H1 (cell line): ENCODE results near the gene PHLDB3. TPM values are rescaled to one million over a fixed set of nuclear protein-coding genes. Genes with fewer than 3 reads are reported as not detected.

Experiments used
- CTCF ChIA-PET: fragments of 300-600 bp; sonication (Branson Sonifier 250); formaldehyde crosslinking; loops from one replicate; lab custom pipeline; 2021; ENCODE audit not compliant: partially characterized antibody; lab: Charles Lee
- POLR2A ChIA-PET: fragments of 300-600 bp; sonication (Branson Sonifier 250); formaldehyde crosslinking; loops from one replicate; lab custom pipeline; 2021; ENCODE audit warnings: inconsistent platforms; ENCODE audit not compliant: partially characterized antibody; lab: Charles Lee
- DNase-seq, 2 experiments: peaks; one replicate each; pipeline versions ENCODE4 v3.0.0 to v3.0.0-alpha.2; 2010 to 2022; ENCODE audit warnings: low spot score in 2 of 2, low read depth in 1 of 2, mixed read lengths in 1 of 2
- FAIRE-seq: peaks from 2 replicates; lab custom pipeline; 2011; peaks lifted over from hg19 to GRCh38; lab: Jason Lieb, UNC
- H2AFZ ChIP-seq: 2 replicates; pipeline ENCODE4 v1.8.1; 2012; ENCODE audit warnings: low read length, inconsistent platforms
- H2AK5ac ChIP-seq: 2 replicates; pipeline ENCODE4 v1.6.1; 2013; ENCODE audit warnings: low read depth, low read length
- H2BK120ac ChIP-seq: replicated peaks from 2 replicates; pipeline ENCODE3; 2013; ENCODE audit warnings: low read depth, low read length, inconsistent platforms
- H2BK12ac ChIP-seq: 2 replicates; pipeline ENCODE4 v1.6.1; 2013; ENCODE audit warnings: low read depth, low read length
- H2BK15ac ChIP-seq: 2 replicates; pipeline ENCODE4 v1.6.1; 2013; ENCODE audit warnings: low read length
- H2BK20ac ChIP-seq: 2 replicates; pipeline ENCODE4 v1.6.1; 2013; ENCODE audit warnings: low read length
- H2BK5ac ChIP-seq: 2 replicates; pipeline ENCODE4 v1.6.1; 2013; ENCODE audit warnings: low read depth, low read length
- H3K14ac ChIP-seq: 2 replicates; pipeline ENCODE4 v1.6.1; 2013; ENCODE audit warnings: inconsistent platforms; ENCODE audit not compliant: insufficient read length
- H3K18ac ChIP-seq: 2 replicates; pipeline ENCODE4 v1.6.1; 2013; ENCODE audit warnings: low read length; ENCODE audit errors: extremely low read depth
- H3K23ac ChIP-seq: 2 replicates; pipeline ENCODE4 v1.6.1; 2013; ENCODE audit warnings: inconsistent platforms; ENCODE audit not compliant: insufficient read length
- H3K23me2 ChIP-seq: 2 replicates; pipeline ENCODE4 v1.6.1; 2013; ENCODE audit warnings: low read depth, low read length
- H3K27ac ChIP-seq: 2 replicates; pipeline ENCODE4 v1.6.1; 2011; ENCODE audit warnings: low read depth, low read length, inconsistent platforms
- H3K27me3 ChIP-seq, 4 experiments: replicated peaks in 1 of 4; 1 replicate in 1 of 4; 2 replicates in 3 of 4; pipeline versions ENCODE4 v1.6.1 to v1.8.1; 2011 to 2013; ENCODE audit warnings: low read length in 3 of 4, mild to moderate bottlenecking in 3 of 4, inconsistent platforms in 2 of 4, mixed read lengths in 2 of 4, moderate library complexity in 1 of 4; ENCODE audit not compliant: control insufficient read depth in 3 of 4, insufficient read depth in 3 of 4; ENCODE audit errors: extremely low read depth in 1 of 4
- H3K36me3 ChIP-seq, 4 experiments: 2 replicates each; pipeline versions ENCODE4 v1.6.1 to v1.8.1; 2011 to 2013; ENCODE audit warnings: mild to moderate bottlenecking in 4 of 4, low read length in 3 of 4, moderate library complexity in 2 of 4, control low read depth in 1 of 4, inconsistent platforms in 1 of 4; ENCODE audit not compliant: insufficient read depth in 4 of 4, control insufficient read depth in 2 of 4
- H3K4ac ChIP-seq: replicated peaks from 2 replicates; pipeline ENCODE3; 2013; ENCODE audit warnings: low read length, low read depth, mixed read lengths, inconsistent platforms; ENCODE audit not compliant: insufficient read length
- H3K4me1 ChIP-seq, 4 experiments: replicated peaks in 1 of 4; 1 replicate in 1 of 4; 2 replicates in 3 of 4; pipeline versions ENCODE4 v1.6.1 to v1.8.1; 2011 to 2013; ENCODE audit warnings: low read length in 3 of 4, inconsistent platforms in 2 of 4, mixed read lengths in 1 of 4; ENCODE audit not compliant: insufficient read depth in 4 of 4, control insufficient read depth in 3 of 4
- H3K4me2 ChIP-seq, 2 experiments: 2 replicates each; pipeline versions ENCODE4 v1.6.1 to v1.8.1; 2011 to 2013; ENCODE audit warnings: low read depth in 2 of 2, low read length in 2 of 2, control low read depth in 1 of 2, inconsistent platforms in 1 of 2, mild to moderate bottlenecking in 1 of 2; ENCODE audit not compliant: insufficient read depth in 1 of 2
- H3K4me3 ChIP-seq, 4 experiments: fragments of 200-600, 300-600 bp in 1 of 4; sonication (generic), shearing (Covaris generic), sonication (Bioruptor Twin) in 1 of 4; 2 replicates each; pipeline versions ENCODE4 v1.5.1 to v1.8.1; 2011 to 2016; ENCODE audit warnings: low read length in 4 of 4, low read depth in 3 of 4, control low read depth in 2 of 4, inconsistent platforms in 2 of 4, mild to moderate bottlenecking in 2 of 4, mixed read lengths in 1 of 4, moderate library complexity in 1 of 4; ENCODE audit not compliant: insufficient read depth in 2 of 4; ENCODE audit errors: extremely low read depth in 1 of 4
- H3K56ac ChIP-seq: replicated peaks from 2 replicates; pipeline ENCODE3; 2013; ENCODE audit warnings: low read depth, mild to moderate bottlenecking, mixed read lengths, low read length, inconsistent platforms; ENCODE audit not compliant: insufficient read length
- H3K79me1 ChIP-seq: 2 replicates; pipeline ENCODE4 v1.6.1; 2013; ENCODE audit warnings: low read depth, low read length, control low read depth
- H3K79me2 ChIP-seq, 2 experiments: 2 replicates each; pipeline versions ENCODE4 v1.6.1 to v1.8.1; 2012 to 2013; ENCODE audit warnings: low read length in 2 of 2, mild to moderate bottlenecking in 2 of 2, inconsistent platforms in 1 of 2; ENCODE audit not compliant: insufficient read depth in 2 of 2, control insufficient read depth in 1 of 2
- H3K9ac ChIP-seq, 4 experiments: replicated peaks in 1 of 4; 1 replicate in 1 of 4; 2 replicates in 3 of 4; pipeline versions ENCODE4 v1.6.1 to v1.8.1; 2011 to 2013; ENCODE audit warnings: low read depth in 3 of 4, low read length in 3 of 4, control low read depth in 2 of 4, mild to moderate bottlenecking in 2 of 4, moderate library complexity in 2 of 4, inconsistent platforms in 1 of 4; ENCODE audit errors: extremely low read depth in 1 of 4
- H3K9me3 ChIP-seq, 2 experiments: 2 replicates each; pipeline versions ENCODE4 v1.6.1 to v1.8.1; 2012 to 2013; ENCODE audit warnings: mild to moderate bottlenecking in 2 of 2, moderate library complexity in 2 of 2, control low read depth in 1 of 2, inconsistent platforms in 1 of 2, low read depth in 1 of 2, low read length in 1 of 2, mixed read lengths in 1 of 2; ENCODE audit not compliant: insufficient read depth in 2 of 2
- H4K20me1 ChIP-seq, 2 experiments: replicated peaks in 1 of 2; 2 replicates each; pipeline versions ENCODE3 to v1.8.1; 2011 to 2013; ENCODE audit warnings: inconsistent platforms in 2 of 2, low read length in 2 of 2, mild to moderate bottlenecking in 1 of 2; ENCODE audit not compliant: insufficient read depth in 2 of 2, control insufficient read depth in 1 of 2
- H4K5ac ChIP-seq: 2 replicates; pipeline ENCODE4 v1.6.1; 2013; ENCODE audit warnings: low read length, low read depth, mixed read lengths, inconsistent platforms; ENCODE audit not compliant: insufficient read length
- H4K8ac ChIP-seq: 2 replicates; pipeline ENCODE4 v1.8.0; 2013; ENCODE audit warnings: mild to moderate bottlenecking, moderate library complexity, low read length, inconsistent platforms; ENCODE audit not compliant: insufficient read depth; ENCODE audit errors: extremely low read depth
- H4K91ac ChIP-seq: replicated peaks from 2 replicates; pipeline ENCODE3; 2013; ENCODE audit warnings: low read length, mixed read lengths, inconsistent platforms; ENCODE audit not compliant: insufficient read length
- BCL11A ChIP-seq, 2 experiments: IDR thresholded peaks; one replicate each; pipeline ENCODE4 v1.6.1; 2011; ENCODE audit warnings: low read depth in 2 of 2, low read length in 2 of 2, mild to moderate bottlenecking in 2 of 2
- BRCA1 ChIP-seq: IDR thresholded peaks from 2 replicates; pipeline ENCODE4 v1.6.1; 2012; ENCODE audit warnings: low read depth, low read length, improper control_type of control experiment
- CHD1 ChIP-seq: IDR thresholded peaks from 2 replicates; pipeline ENCODE4 v1.6.1; 2012; ENCODE audit warnings: low read depth, low read length, improper control_type of control experiment
- EP300 ChIP-seq, 2 experiments: IDR thresholded peaks; 1 replicate in 1 of 2; 2 replicates in 1 of 2; pipeline ENCODE4 v1.6.1; 2011 to 2012; ENCODE audit warnings: low read depth in 2 of 2, low read length in 2 of 2, mild to moderate bottlenecking in 2 of 2, borderline replicate concordance in 1 of 2, inconsistent platforms in 1 of 2, moderate library complexity in 1 of 2
- JUND ChIP-seq: IDR thresholded peaks from 2 replicates; pipeline ENCODE4 v1.6.1; 2011; ENCODE audit warnings: mild to moderate bottlenecking, improper control_type of control experiment, low read length
- KDM4A ChIP-seq: IDR thresholded peaks from one replicate; pipeline ENCODE4 v1.7.1; 2012; ENCODE audit warnings: low read depth, mild to moderate bottlenecking, moderate library complexity, low read length, inconsistent platforms; ENCODE audit not compliant: severe bottlenecking
- POLR2AphosphoS5 ChIP-seq: IDR thresholded peaks from 2 replicates; pipeline ENCODE4 v1.6.1; 2011; ENCODE audit warnings: low read depth, low read length
- RBBP5 ChIP-seq: IDR thresholded peaks from 2 replicates; pipeline ENCODE4 v1.7.1; 2012; ENCODE audit warnings: low read depth, mild to moderate bottlenecking, inconsistent platforms, low read length, moderate library complexity, borderline replicate concordance
- RXRA ChIP-seq: IDR thresholded peaks from 2 replicates; pipeline ENCODE4 v1.6.1; 2011; ENCODE audit warnings: low read depth, mild to moderate bottlenecking, low read length, moderate library complexity; ENCODE audit not compliant: insufficient read depth
- SP2 ChIP-seq: IDR thresholded peaks from 2 replicates; pipeline ENCODE4 v1.6.1; 2012; ENCODE audit warnings: mild to moderate bottlenecking, low read length, inconsistent platforms
- YY1 ChIP-seq: IDR thresholded peaks from 2 replicates; pipeline ENCODE4 v1.6.1; 2011; ENCODE audit warnings: low read depth, mild to moderate bottlenecking, low read length
- WGBS, 2 experiments: shearing (Covaris generic) in 1 of 2; methylation state at CpG; one replicate each; pipeline versions ENCODE4 v1.1.6 to v1.1.7; 2013 to 2015; ENCODE audit warnings: low lambda C conversion rate in 2 of 2, mixed read lengths in 2 of 2, inconsistent platforms in 1 of 2, low coverage in 1 of 2, missing lambda C conversion rate in 1 of 2; ENCODE audit not compliant: insufficient replicate concordance in 2 of 2, insufficient coverage in 1 of 2, insufficient read length in 1 of 2; ENCODE audit errors: extremely low coverage in 1 of 2, missing lambda C conversion rate in 1 of 2; 5-methylcytosine and 5-hydroxymethylcytosine counted together
- polyA plus RNA-seq, 7 experiments: library from polyadenylated mRNA; depleted of rRNA in 3 of 7; stranded (reverse) in 5 of 7; unstranded in 2 of 7; fragments of >200 nt in 5 of 7; fragments of 200-250 nt in 2 of 7; gene quantifications; 1 replicate in 5 of 7; 2 replicates in 1 of 7; 4 replicates in 1 of 7; pipeline versions ENCODE4 v1.2.1 to v1.2.3, GENCODE V29; 2011 to 2013; ENCODE audit warnings: missing spikeins in 2 of 7, mixed read lengths in 2 of 7
- total RNA-seq: library from RNA; stranded (reverse); fragmentation: NEBNext Ultra II Directional; extraction: Animal tissue kit (Norgen Biotek cat#: 25700); gene quantifications from 2 replicates; pipeline ENCODE4 v1.2.1, GENCODE V29; 2021

The PHLDB3 gene
- total and polyA plus RNA-seq, 2 of the 8 experiments (the other 6 are each of a cell fraction or from before 2014, with no cell fraction given): 4.0 to 8.5 TPM

DNA sequence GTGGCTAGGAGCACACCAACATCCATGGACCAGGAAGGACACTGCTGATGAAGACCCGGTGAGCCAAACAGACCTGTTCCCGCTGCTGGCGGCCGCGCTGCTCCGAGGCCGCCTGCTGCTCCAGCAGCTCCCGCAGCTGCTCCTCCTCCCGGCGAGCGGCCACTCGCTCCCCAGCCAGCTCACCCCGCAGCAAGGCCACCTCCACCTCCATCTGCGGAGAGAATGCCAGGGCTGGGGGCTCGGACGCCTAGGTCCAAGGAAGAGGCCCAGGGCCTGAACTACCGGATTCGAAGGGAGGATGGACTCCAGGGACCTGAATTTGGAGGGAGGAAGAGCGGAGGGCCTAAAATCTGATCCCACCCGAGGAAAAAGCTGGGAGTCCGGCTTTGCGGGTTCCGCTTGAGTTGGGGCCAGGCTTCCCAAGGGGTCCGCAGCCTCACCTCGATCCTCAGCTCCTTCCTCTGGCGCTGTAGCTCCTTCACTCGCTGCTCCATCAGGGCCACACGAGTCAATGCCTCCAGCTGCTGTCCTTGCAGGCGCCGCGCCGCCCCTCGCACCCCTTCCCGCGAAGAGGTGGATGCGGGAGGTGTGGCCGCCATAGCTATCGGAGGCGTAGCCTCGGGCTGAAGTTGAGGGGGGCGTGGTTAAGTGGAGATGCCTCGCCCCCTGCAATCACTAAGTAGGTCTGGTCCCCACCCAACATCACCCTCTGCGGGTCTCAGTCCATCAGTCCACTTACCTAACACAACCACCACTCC is 2.7 kb downstream of the PHLDB3 start:
- Histone ChIP-seq H3K27me3 (peaks cover 3 to 16% (median 14%) of the 10 kb centered on the region in 4 experiments), H2BK12ac (peak overlapping the region; percentile 84; the same call in 1 of the 2 replicates), H3K4me1 (peaks cover 0 to 6% (median 0%) of the 10 kb centered on the region in 4 experiments; a peak in 1 of 7 replicates), H2AK5ac (no peak overlapping the region), H3K23ac (no peak overlapping the region), H2BK5ac (peak overlapping the region; percentile 49; the same call in 1 of the 2 replicates), H2BK120ac (no peak overlapping the region), H3K4ac (no peak overlapping the region), H3K23me2 (peaks cover 18% of the 10 kb centered on the region; the same call in 1 of the 2 replicates), H3K36me3 (peaks cover 0 to 4% (median 1%) of the 10 kb centered on the region in 4 experiments; a peak in 1 of 8 replicates), H2BK20ac (no peak overlapping the region), H3K4me3 (peak overlapping the region; percentile 65 to 70 (median 68)), H3K27ac (no peak overlapping the region), H4K91ac (peak overlapping the region; percentile 60), H4K8ac (peak overlapping the region; percentile 82), H3K9ac (peak overlapping the region in 3 of 4 experiments; percentile 5 to 65 (median 49); a peak in 5 of 7 replicates), H3K79me1 (no peaks in the 10 kb centered on the region), H4K5ac (no peak overlapping the region), H2AFZ (peak overlapping the region; percentile 65; the same call in 1 of the 2 replicates), H2BK15ac (no peak overlapping the region), H3K79me2 (no peaks in the 10 kb centered on the region), H3K9me3 (no peaks in the 10 kb centered on the region), H3K14ac (no peak overlapping the region), H4K20me1 (peaks cover 0 to 2% of the 10 kb centered on the region in 2 experiments), H3K18ac (peak overlapping the region; percentile 90), H3K56ac (no peak overlapping the region), H3K4me2 (peak overlapping the region; percentile 74 to 91)
- no peak for FAIRE-seq
- ChIA-PET CTCF (interaction anchor here (0.7 to 1.4 kb wide), 11 partner anchors 18 to 92 kb away, joined by 3 to 6 read pairs (median 3); partner anchors contain the start of gene LYPD3), POLR2A (interaction anchor here (0.7 to 1.4 kb wide), 9 partner anchors 9 to 41 kb away, joined by 3 to 6 read pairs (median 3); no protein-coding TSS in a partner anchor)
- peak; percentile 43 to 83 for DNase-seq
- WGBS, 2 experiments: 7% methylated on average over 42 of the region's 43 CpGs; no CpG with 5 or more reads in 1 of the 2 experiments
- TF ChIP-seq BRCA1 (no peak), BCL11A (IDR thresholded peaks at IDR 0.05; ENCODE audit: low read depth in 2 of 2, low read length in 2 of 2) (no peak), KDM4A (peak; percentile 68), POLR2AphosphoS5 (peak; percentile 36; the same call in 1 of the 2 replicates), RBBP5 (0 out of 2 replicates have a peak, but pooled peaks have one; percentile 40), JUND (no peak), RXRA (no peak), CHD1 (no peak), SP2 (no peak), YY1 (peak; percentile 69; the same call in 1 of the 2 replicates), EP300 (IDR thresholded peaks at IDR 0.05; ENCODE audit: borderline replicate concordance in 1 of 2, low read depth in 2 of 2, low read length in 2 of 2) (peak in 1 of 2 experiments; percentile 15; a peak in 1 of 3 replicates)
